H1 (cell line): ENCODE results near the gene DCAF7. TPM values are rescaled to one million over a fixed set of nuclear protein-coding genes. Genes with fewer than 3 reads are reported as not detected.

Experiments used
- CTCF ChIA-PET: fragments of 300-600 bp; sonication (Branson Sonifier 250); formaldehyde crosslinking; loops from one replicate; lab custom pipeline; 2021; ENCODE audit not compliant: partially characterized antibody; lab: Charles Lee
- POLR2A ChIA-PET: fragments of 300-600 bp; sonication (Branson Sonifier 250); formaldehyde crosslinking; loops from one replicate; lab custom pipeline; 2021; ENCODE audit warnings: inconsistent platforms; ENCODE audit not compliant: partially characterized antibody; lab: Charles Lee
- DNase-seq, 2 experiments: peaks; one replicate each; pipeline versions ENCODE4 v3.0.0 to v3.0.0-alpha.2; 2010 to 2022; ENCODE audit warnings: low spot score in 2 of 2, low read depth in 1 of 2, mixed read lengths in 1 of 2
- FAIRE-seq: peaks from 2 replicates; lab custom pipeline; 2011; peaks lifted over from hg19 to GRCh38; lab: Jason Lieb, UNC
- H2AFZ ChIP-seq: 2 replicates; pipeline ENCODE4 v1.8.1; 2012; ENCODE audit warnings: low read length, inconsistent platforms
- H2AK5ac ChIP-seq: 2 replicates; pipeline ENCODE4 v1.6.1; 2013; ENCODE audit warnings: low read depth, low read length
- H2BK120ac ChIP-seq: replicated peaks from 2 replicates; pipeline ENCODE3; 2013; ENCODE audit warnings: low read depth, low read length, inconsistent platforms
- H2BK12ac ChIP-seq: 2 replicates; pipeline ENCODE4 v1.6.1; 2013; ENCODE audit warnings: low read depth, low read length
- H2BK15ac ChIP-seq: 2 replicates; pipeline ENCODE4 v1.6.1; 2013; ENCODE audit warnings: low read length
- H2BK20ac ChIP-seq: 2 replicates; pipeline ENCODE4 v1.6.1; 2013; ENCODE audit warnings: low read length
- H2BK5ac ChIP-seq: 2 replicates; pipeline ENCODE4 v1.6.1; 2013; ENCODE audit warnings: low read depth, low read length
- H3K14ac ChIP-seq: 2 replicates; pipeline ENCODE4 v1.6.1; 2013; ENCODE audit warnings: inconsistent platforms; ENCODE audit not compliant: insufficient read length
- H3K18ac ChIP-seq: 2 replicates; pipeline ENCODE4 v1.6.1; 2013; ENCODE audit warnings: low read length; ENCODE audit errors: extremely low read depth
- H3K23ac ChIP-seq: 2 replicates; pipeline ENCODE4 v1.6.1; 2013; ENCODE audit warnings: inconsistent platforms; ENCODE audit not compliant: insufficient read length
- H3K23me2 ChIP-seq: 2 replicates; pipeline ENCODE4 v1.6.1; 2013; ENCODE audit warnings: low read depth, low read length
- H3K27ac ChIP-seq: 2 replicates; pipeline ENCODE4 v1.6.1; 2011; ENCODE audit warnings: low read depth, low read length, inconsistent platforms
- H3K27me3 ChIP-seq, 4 experiments: replicated peaks in 1 of 4; 1 replicate in 1 of 4; 2 replicates in 3 of 4; pipeline versions ENCODE4 v1.6.1 to v1.8.1; 2011 to 2013; ENCODE audit warnings: low read length in 3 of 4, mild to moderate bottlenecking in 3 of 4, inconsistent platforms in 2 of 4, mixed read lengths in 2 of 4, moderate library complexity in 1 of 4; ENCODE audit not compliant: control insufficient read depth in 3 of 4, insufficient read depth in 3 of 4; ENCODE audit errors: extremely low read depth in 1 of 4
- H3K36me3 ChIP-seq, 4 experiments: 2 replicates each; pipeline versions ENCODE4 v1.6.1 to v1.8.1; 2011 to 2013; ENCODE audit warnings: mild to moderate bottlenecking in 4 of 4, low read length in 3 of 4, moderate library complexity in 2 of 4, control low read depth in 1 of 4, inconsistent platforms in 1 of 4; ENCODE audit not compliant: insufficient read depth in 4 of 4, control insufficient read depth in 2 of 4
- H3K4ac ChIP-seq: replicated peaks from 2 replicates; pipeline ENCODE3; 2013; ENCODE audit warnings: low read length, low read depth, mixed read lengths, inconsistent platforms; ENCODE audit not compliant: insufficient read length
- H3K4me1 ChIP-seq, 4 experiments: replicated peaks in 1 of 4; 1 replicate in 1 of 4; 2 replicates in 3 of 4; pipeline versions ENCODE4 v1.6.1 to v1.8.1; 2011 to 2013; ENCODE audit warnings: low read length in 3 of 4, inconsistent platforms in 2 of 4, mixed read lengths in 1 of 4; ENCODE audit not compliant: insufficient read depth in 4 of 4, control insufficient read depth in 3 of 4
- H3K4me2 ChIP-seq, 2 experiments: 2 replicates each; pipeline versions ENCODE4 v1.6.1 to v1.8.1; 2011 to 2013; ENCODE audit warnings: low read depth in 2 of 2, low read length in 2 of 2, control low read depth in 1 of 2, inconsistent platforms in 1 of 2, mild to moderate bottlenecking in 1 of 2; ENCODE audit not compliant: insufficient read depth in 1 of 2
- H3K4me3 ChIP-seq, 4 experiments: fragments of 200-600, 300-600 bp in 1 of 4; sonication (generic), shearing (Covaris generic), sonication (Bioruptor Twin) in 1 of 4; 2 replicates each; pipeline versions ENCODE4 v1.5.1 to v1.8.1; 2011 to 2016; ENCODE audit warnings: low read length in 4 of 4, low read depth in 3 of 4, control low read depth in 2 of 4, inconsistent platforms in 2 of 4, mild to moderate bottlenecking in 2 of 4, mixed read lengths in 1 of 4, moderate library complexity in 1 of 4; ENCODE audit not compliant: insufficient read depth in 2 of 4; ENCODE audit errors: extremely low read depth in 1 of 4
- H3K56ac ChIP-seq: replicated peaks from 2 replicates; pipeline ENCODE3; 2013; ENCODE audit warnings: low read depth, mild to moderate bottlenecking, mixed read lengths, low read length, inconsistent platforms; ENCODE audit not compliant: insufficient read length
- H3K79me1 ChIP-seq: 2 replicates; pipeline ENCODE4 v1.6.1; 2013; ENCODE audit warnings: low read depth, low read length, control low read depth
- H3K79me2 ChIP-seq, 2 experiments: 2 replicates each; pipeline versions ENCODE4 v1.6.1 to v1.8.1; 2012 to 2013; ENCODE audit warnings: low read length in 2 of 2, mild to moderate bottlenecking in 2 of 2, inconsistent platforms in 1 of 2; ENCODE audit not compliant: insufficient read depth in 2 of 2, control insufficient read depth in 1 of 2
- H3K9ac ChIP-seq, 4 experiments: replicated peaks in 1 of 4; 1 replicate in 1 of 4; 2 replicates in 3 of 4; pipeline versions ENCODE4 v1.6.1 to v1.8.1; 2011 to 2013; ENCODE audit warnings: low read depth in 3 of 4, low read length in 3 of 4, control low read depth in 2 of 4, mild to moderate bottlenecking in 2 of 4, moderate library complexity in 2 of 4, inconsistent platforms in 1 of 4; ENCODE audit errors: extremely low read depth in 1 of 4
- H3K9me3 ChIP-seq, 2 experiments: 2 replicates each; pipeline versions ENCODE4 v1.6.1 to v1.8.1; 2012 to 2013; ENCODE audit warnings: mild to moderate bottlenecking in 2 of 2, moderate library complexity in 2 of 2, control low read depth in 1 of 2, inconsistent platforms in 1 of 2, low read depth in 1 of 2, low read length in 1 of 2, mixed read lengths in 1 of 2; ENCODE audit not compliant: insufficient read depth in 2 of 2
- H4K20me1 ChIP-seq, 2 experiments: replicated peaks in 1 of 2; 2 replicates each; pipeline versions ENCODE3 to v1.8.1; 2011 to 2013; ENCODE audit warnings: inconsistent platforms in 2 of 2, low read length in 2 of 2, mild to moderate bottlenecking in 1 of 2; ENCODE audit not compliant: insufficient read depth in 2 of 2, control insufficient read depth in 1 of 2
- H4K5ac ChIP-seq: 2 replicates; pipeline ENCODE4 v1.6.1; 2013; ENCODE audit warnings: low read length, low read depth, mixed read lengths, inconsistent platforms; ENCODE audit not compliant: insufficient read length
- H4K8ac ChIP-seq: 2 replicates; pipeline ENCODE4 v1.8.0; 2013; ENCODE audit warnings: mild to moderate bottlenecking, moderate library complexity, low read length, inconsistent platforms; ENCODE audit not compliant: insufficient read depth; ENCODE audit errors: extremely low read depth
- H4K91ac ChIP-seq: replicated peaks from 2 replicates; pipeline ENCODE3; 2013; ENCODE audit warnings: low read length, mixed read lengths, inconsistent platforms; ENCODE audit not compliant: insufficient read length
- SIRT6 ChIP-seq: IDR thresholded peaks from one replicate; pipeline ENCODE4 v1.7.1; 2012; ENCODE audit warnings: low read length, inconsistent platforms
- SIX5 ChIP-seq: IDR thresholded peaks from 2 replicates; pipeline ENCODE4 v1.6.1; 2011; ENCODE audit warnings: mild to moderate bottlenecking, low read depth, low read length
- WGBS, 2 experiments: shearing (Covaris generic) in 1 of 2; methylation state at CpG; one replicate each; pipeline versions ENCODE4 v1.1.6 to v1.1.7; 2013 to 2015; ENCODE audit warnings: low lambda C conversion rate in 2 of 2, mixed read lengths in 2 of 2, inconsistent platforms in 1 of 2, low coverage in 1 of 2, missing lambda C conversion rate in 1 of 2; ENCODE audit not compliant: insufficient replicate concordance in 2 of 2, insufficient coverage in 1 of 2, insufficient read length in 1 of 2; ENCODE audit errors: extremely low coverage in 1 of 2, missing lambda C conversion rate in 1 of 2; 5-methylcytosine and 5-hydroxymethylcytosine counted together
- polyA plus RNA-seq, 7 experiments: library from polyadenylated mRNA; depleted of rRNA in 3 of 7; stranded (reverse) in 5 of 7; unstranded in 2 of 7; fragments of >200 nt in 5 of 7; fragments of 200-250 nt in 2 of 7; gene quantifications; 1 replicate in 5 of 7; 2 replicates in 1 of 7; 4 replicates in 1 of 7; pipeline versions ENCODE4 v1.2.1 to v1.2.3, GENCODE V29; 2011 to 2013; ENCODE audit warnings: missing spikeins in 2 of 7, mixed read lengths in 2 of 7
- total RNA-seq: library from RNA; stranded (reverse); fragmentation: NEBNext Ultra II Directional; extraction: Animal tissue kit (Norgen Biotek cat#: 25700); gene quantifications from 2 replicates; pipeline ENCODE4 v1.2.1, GENCODE V29; 2021
- TF ChIP-seq, protein P1 (sequence below): IDR thresholded peaks from 2 replicates; pipeline ENCODE4 v1.6.1; 2011; ENCODE audit warnings: low read length, improper control_type of control experiment

Gene DCAF7
- total and polyA plus RNA-seq, 2 of the 8 experiments (the other 6 are each of a cell fraction or from before 2014, with no cell fraction given) = 74.9 to 94.1 TPM

DNA sequence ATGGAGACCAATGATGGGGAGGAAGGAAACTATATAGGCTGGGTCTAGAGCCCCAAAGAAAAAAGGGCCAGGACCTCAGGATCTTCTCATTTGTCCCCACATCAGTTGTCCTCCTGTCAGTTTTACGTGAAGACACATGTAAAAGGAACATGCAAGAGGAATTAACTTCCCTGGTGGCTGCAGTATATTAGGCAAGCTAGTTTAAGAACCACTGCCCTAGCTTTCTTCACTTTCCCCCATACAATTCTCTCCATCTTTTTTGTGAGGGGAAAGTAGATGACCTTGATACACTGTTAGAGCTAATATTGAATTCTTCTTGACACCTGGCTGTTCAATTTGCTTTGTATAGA lies 74.2 kb downstream of the DCAF7 start:
- 71% methylated on average over 1 of the region's 1 CpG; no CpG with 5 or more reads in 1 of the 2 experiments for WGBS, 2 experiments
- no peak overlapping the region for H3K4ac ChIP-seq
- TF ChIP-seq SIRT6 = no peak
- TF ChIP-seq, protein P1, sequence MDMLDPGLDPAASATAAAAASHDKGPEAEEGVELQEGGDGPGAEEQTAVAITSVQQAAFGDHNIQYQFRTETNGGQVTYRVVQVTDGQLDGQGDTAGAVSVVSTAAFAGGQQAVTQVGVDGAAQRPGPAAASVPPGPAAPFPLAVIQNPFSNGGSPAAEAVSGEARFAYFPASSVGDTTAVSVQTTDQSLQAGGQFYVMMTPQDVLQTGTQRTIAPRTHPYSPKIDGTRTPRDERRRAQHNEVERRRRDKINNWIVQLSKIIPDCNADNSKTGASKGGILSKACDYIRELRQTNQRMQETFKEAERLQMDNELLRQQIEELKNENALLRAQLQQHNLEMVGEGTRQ = no peak
- no peak for TF ChIP-seq SIX5

More for the DNA sequence above, 74.2 kb downstream of the DCAF7 start:
- Histone ChIP-seq H2BK15ac (no peak overlapping the region), H3K18ac (no peak overlapping the region), H3K27me3 (no peaks in the 10 kb centered on the region), H3K9me3 (no peaks in the 10 kb centered on the region), H2BK5ac (no peak overlapping the region), H3K36me3 (no peaks in the 10 kb centered on the region), H3K56ac (no peak overlapping the region), H3K4me2 (no peak overlapping the region; a peak in 1 of 4 replicates), H3K9ac (no peak overlapping the region), H3K23me2 (peaks cover 6% of the 10 kb centered on the region), H4K5ac (no peak overlapping the region), H3K79me1 (peaks cover 3% of the 10 kb centered on the region; the same call in 1 of the 2 replicates), H2BK12ac (no peak overlapping the region), H3K27ac (no peak overlapping the region), H2AK5ac (no peak overlapping the region), H4K8ac (no peak overlapping the region), H4K20me1 (peaks cover 0 to 8% of the 10 kb centered on the region in 2 experiments), H3K23ac (no peak overlapping the region), H3K79me2 (peaks cover 5 to 35% of the 10 kb centered on the region in 2 experiments), H2BK20ac (no peak overlapping the region), H4K91ac (no peak overlapping the region), H3K14ac (no peak overlapping the region), H3K4me1 (peaks cover 2 to 5% (median 3%) of the 10 kb centered on the region in 4 experiments; a peak in 3 of 7 replicates), H3K4me3 (no peak overlapping the region), H2BK120ac (no peak overlapping the region), H2AFZ (no peak overlapping the region)
- FAIRE-seq (no peak), DNase-seq (no peak)
- CTCF ChIA-PET = interaction anchor here (0.7 to 1.9 kb wide), 3 partner anchors 18 to 816 kb away, joined by 3 to 6 read pairs (median 3); no protein-coding TSS in a partner anchor
- POLR2A ChIA-PET = interaction anchor here (0.5 to 1.3 kb wide), 3 partner anchors 23 to 118 kb away, joined by 3 to 4 read pairs (median 4); partner anchors contain the start of gene TACO1
